GM12874 (cell line): Measurements from ENCODE around the gene GGTA1.
A peak's percentile ranks its signal among the peaks of the same experiment; 100 is the strongest.

ENCODE experiments used
- TF ChIP-seq, protein P1 (sequence below): IDR thresholded peaks from 2 replicates; pipeline ENCODE4 v1.5.1; 2011; ENCODE audit warnings: low read depth, mild to moderate bottlenecking, control low read depth, low read length, moderate library complexity; ENCODE audit not compliant: insufficient read depth

The GGTA1 gene

DNA sequence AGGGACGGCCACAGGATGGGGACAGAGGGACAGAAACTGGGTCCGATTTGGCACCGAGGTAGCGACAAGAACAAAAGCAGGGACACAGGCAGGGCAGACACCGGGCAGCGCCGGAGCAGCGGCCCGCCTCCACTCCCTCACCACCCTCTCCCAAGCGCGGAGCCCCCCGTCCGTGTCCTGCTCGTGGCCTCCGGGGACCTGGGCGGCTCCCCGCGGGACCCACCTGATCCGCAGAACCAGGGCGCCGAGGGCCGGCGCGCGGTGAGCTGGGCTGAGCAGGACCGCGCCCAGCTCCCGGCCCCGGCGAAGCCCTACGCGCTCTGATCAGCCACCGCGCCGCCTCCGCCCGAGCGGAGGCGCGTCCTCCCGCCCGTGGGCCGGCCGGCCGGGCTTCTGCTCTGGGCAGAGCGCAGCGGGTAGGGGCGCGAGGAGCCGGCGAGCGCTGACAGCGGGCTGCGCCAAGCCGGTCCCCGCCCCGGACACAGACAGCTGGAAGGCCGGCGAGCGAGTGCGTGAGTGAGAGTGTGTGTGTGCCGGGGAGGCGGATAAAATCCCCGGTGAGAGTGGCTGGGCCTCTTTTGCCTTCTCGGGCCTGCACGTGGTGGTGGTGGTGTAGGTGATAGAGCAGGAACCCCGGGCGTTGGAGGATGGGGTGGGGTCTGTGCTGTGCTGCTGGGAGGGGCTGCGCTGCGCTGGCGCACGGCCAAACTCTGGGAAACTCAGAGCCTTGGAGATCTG, at the start of gene GGTA1:
Gene GGTA1 (minus strand): TSS at position 418 of the 738 bp plus-strand sequence. CDS start 31,922 bp downstream, outside the sequence.
- TF ChIP-seq, protein P1, sequence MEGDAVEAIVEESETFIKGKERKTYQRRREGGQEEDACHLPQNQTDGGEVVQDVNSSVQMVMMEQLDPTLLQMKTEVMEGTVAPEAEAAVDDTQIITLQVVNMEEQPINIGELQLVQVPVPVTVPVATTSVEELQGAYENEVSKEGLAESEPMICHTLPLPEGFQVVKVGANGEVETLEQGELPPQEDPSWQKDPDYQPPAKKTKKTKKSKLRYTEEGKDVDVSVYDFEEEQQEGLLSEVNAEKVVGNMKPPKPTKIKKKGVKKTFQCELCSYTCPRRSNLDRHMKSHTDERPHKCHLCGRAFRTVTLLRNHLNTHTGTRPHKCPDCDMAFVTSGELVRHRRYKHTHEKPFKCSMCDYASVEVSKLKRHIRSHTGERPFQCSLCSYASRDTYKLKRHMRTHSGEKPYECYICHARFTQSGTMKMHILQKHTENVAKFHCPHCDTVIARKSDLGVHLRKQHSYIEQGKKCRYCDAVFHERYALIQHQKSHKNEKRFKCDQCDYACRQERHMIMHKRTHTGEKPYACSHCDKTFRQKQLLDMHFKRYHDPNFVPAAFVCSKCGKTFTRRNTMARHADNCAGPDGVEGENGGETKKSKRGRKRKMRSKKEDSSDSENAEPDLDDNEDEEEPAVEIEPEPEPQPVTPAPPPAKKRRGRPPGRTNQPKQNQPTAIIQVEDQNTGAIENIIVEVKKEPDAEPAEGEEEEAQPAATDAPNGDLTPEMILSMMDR: no peak

DNA sequence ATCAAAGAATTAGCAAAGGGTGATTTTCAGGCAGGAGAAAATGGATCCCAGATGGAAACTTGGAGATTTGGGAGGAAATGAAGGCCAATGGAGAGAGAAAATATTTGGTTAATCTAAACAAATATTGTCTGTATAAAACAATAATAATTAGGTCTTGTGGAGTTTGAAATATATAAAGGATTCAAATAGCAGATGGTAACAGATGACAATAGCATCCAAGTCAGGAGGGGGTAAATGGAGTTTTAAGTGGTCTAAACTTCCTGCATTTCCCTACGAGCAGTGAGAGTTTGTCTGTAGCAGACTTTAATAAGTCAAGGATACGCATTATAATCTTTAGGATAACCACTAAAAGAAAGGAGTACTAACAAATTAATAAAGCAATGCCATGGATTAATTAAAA, 49.0 kb upstream of the GGTA1 start:
- TF ChIP-seq, protein P1: no peak

DNA sequence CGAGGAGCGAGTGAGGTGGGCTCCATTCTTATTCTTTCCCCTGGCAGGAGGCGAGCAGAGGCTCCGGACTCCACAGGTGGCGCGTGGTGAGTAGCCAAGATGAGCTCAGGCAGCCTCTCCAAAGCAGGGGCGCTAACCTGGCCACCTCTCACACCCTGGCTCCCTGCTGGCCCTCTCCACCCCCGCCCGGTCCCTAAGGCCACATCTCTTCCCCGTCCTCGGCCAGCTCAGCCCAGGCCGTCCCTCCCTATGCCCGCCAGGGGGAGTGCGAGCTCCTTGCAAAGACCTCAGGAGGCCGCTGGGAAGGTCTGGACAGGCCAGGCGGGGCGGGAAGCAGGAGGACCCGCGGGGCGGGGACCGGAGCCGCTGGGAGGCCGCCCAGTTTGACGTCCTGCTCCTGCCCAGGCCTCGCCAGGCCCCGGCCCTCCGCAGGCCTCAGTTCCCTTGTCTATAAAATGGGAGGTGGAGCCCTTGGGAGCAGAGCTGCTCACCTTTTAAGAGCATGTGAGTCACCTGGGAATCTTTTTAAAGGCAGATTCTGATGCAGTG, 46.3 kb upstream of the GGTA1 start:
- TF ChIP-seq, protein P1: peak; percentile 94

DNA sequence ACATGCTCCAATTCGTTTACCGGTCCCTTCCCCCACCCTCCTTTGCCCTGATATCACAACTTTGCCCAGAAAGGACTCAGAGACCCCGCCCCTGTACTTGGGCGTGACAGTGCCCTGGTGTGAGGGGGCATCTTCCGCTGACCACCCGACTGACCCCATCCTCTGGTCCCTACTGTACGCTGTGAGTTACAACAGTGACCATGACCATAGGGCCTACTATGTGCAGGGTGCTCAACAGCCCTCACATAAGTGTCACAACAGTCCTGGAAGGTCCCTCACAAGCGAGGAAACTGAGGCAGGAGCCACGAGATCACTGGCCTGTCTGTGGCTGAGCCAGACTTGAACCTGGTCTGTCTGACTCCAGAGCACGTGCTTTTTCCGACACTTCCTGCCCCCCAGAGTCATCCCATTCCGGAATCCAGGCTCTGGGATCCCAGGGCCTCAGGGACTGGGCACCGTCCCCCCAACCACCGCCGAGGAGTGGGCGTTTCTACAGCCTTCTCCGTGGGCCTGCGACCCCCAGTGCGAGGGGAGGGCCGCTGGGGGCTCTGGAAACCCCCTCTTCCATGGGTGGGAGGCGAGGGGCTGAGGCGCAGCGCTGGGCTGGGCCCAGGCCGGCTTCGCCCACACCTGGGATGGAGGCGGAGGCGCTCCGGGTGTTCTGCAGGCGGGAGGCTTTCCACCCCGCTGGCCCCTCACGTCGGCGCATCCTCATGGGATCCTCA, 45.7 kb upstream of the GGTA1 start:
- TF ChIP-seq, protein P1: no peak

DNA sequence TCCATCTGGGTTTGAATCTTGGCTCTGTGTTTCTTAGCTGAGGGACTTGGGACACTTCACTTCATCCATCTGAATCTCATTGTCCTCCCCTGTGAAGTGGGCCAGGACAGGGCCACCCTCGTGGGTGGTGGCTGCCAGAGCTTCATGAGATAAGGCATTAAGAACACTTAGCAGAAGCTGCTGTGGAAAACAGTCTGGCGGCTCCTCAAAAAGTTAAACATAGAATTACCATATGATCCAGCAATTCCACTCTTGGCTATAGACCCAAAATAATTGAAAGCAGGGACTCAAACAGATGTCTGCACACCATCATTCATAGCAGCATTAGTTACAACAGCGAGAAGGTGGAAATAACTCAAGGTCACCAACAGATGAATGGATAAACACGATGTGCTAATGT, 42.4 kb upstream of the GGTA1 start:
- TF ChIP-seq, protein P1: no peak

DNA sequence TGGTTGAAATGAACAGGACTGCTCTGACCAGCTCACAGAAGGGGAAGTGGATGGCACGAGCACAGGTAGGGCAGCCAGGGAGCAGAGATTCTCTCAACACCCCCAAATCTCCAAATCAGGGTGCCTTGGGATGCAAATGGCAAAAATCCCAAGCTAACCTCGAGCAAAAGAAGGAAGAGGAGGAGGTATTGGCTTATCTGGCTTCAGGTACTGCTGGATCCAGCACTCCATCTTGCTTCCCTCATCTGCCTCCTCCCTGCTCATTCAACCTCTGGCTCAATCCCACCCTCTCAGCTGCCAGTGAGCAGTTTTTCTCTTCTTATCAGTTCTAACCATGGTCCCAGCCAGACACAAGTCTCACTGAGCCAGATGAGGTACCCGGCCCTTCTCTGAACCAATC, 41.6 kb upstream of the GGTA1 start:
- TF ChIP-seq, protein P1: no peak

DNA sequence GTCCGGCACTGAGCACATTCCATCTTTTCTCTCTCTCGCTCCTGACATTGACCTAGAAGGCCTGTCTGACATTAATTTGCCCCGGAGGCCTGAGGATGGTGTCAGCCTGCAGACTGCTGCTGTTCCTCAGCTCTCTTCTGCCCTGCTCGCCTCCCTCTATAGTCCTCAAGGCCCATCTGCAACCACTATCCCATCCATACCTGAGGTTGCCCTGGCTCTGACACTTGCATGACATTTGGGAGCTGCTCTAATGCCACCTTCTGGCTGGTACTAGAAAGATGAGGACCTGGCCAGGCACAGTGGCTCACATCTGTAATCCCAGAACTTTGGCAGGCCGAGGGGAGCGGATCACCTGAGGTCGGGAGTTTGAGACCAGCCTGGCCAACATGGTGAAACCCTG, 38.6 kb upstream of the GGTA1 start:
- TF ChIP-seq, protein P1: no peak
